Stimulated activated CD4-positive, alpha-beta T cell treated with anti-CD3 and anti-CD28 coated beads, Interleukin-15, amount 100 ng/mL, for 48 hours (primary cell): Measurements from ENCODE around the gene ADAMTS10.
A peak's percentile ranks its signal among the peaks of the same experiment; 100 is the strongest.
"Not testable (repeated sequence)": the region's sequence is repeated elsewhere in the genome, so short reads cannot be mapped to it uniquely, and the experiment has no call there.

Experiments used
- DNase-seq, 2 donors: peaks; one replicate each; pipeline ENCODE4 v3.0.0-alpha.2; 2020; ENCODE audit warnings: low read depth in 2 of 2

The ADAMTS10 gene

DNA sequence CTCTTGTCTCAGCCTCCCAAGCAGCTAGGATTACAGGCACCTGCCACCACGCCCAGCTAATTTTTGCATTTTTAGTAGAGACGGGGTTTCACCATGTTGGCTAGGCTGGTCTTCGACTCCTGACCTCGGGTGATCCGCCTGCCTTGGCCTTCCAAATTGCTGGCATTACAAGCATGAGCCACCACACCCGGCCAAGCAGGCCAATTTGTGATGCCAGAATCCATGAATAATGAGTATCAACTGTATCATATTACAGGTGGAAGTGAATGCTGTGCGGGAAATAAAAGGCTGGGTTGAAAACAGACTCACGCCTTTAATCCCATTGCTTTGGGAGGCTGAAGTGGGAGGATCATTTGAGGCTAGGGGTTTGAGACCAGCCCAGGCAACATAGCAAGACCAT lies 16.3 kb upstream of the ADAMTS10 start:
- no peak for DNase-seq

DNA sequence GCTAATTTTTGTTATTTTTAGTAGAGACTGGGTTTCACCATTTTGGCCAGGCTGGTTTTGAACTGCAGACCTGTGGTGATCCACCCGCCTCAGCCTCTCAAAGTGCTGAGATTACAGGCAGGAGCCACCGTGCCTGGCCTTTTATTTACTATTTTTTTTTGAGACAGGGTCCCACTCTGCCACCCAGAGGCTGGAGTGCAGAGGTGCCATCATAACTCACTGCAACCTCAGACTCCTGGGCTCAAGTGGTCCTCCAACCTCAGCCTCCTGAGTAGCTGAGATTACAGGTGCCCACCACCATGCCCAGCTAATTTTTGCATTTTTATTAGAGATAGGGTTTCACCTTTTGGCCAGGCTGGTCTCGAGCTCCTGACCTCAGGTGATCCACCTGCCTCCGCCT lies 12.4 kb upstream of the ADAMTS10 start:
- not testable (repeated sequence) for DNase-seq

DNA sequence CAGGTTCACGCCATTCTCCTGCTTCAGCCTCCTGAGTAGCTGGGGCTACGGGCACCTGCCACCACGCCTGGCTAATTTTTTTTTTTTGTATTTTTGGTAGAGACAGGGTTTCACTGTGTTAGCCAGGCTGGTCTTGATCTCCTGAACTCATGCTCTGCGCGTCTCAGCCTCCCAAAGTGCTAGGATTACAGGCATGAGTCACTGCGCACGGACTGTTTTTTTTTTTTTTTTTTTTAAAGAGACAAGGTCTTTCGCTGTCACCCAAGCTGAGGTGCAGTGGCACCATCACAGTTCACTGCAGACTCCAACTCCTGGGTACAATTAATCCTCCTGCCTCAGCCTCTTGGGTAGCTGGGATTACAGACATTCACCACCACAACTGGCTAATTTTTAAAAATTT lies 8.2 kb upstream of the ADAMTS10 start:
- no peak for DNase-seq

DNA sequence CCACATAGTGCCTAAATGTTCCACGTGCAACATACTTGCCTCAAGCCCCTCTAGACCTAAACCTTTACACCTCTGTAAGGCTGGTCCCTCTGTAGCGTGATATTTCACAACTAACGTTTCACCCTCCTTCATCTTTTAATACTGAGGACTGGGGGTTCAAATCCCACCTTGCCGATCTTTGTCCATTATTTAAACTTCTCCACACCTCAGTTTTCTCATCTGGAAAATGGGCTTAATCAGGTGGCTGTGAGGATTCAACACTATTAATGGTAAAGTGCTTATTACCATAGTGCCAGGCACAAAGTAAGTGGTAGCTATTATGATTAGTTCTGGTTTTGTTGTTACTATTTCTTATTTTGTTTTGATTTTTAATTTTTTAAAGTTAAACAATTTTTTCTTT lies 7.5 kb upstream of the ADAMTS10 start:
- DNase-seq = no peak

DNA sequence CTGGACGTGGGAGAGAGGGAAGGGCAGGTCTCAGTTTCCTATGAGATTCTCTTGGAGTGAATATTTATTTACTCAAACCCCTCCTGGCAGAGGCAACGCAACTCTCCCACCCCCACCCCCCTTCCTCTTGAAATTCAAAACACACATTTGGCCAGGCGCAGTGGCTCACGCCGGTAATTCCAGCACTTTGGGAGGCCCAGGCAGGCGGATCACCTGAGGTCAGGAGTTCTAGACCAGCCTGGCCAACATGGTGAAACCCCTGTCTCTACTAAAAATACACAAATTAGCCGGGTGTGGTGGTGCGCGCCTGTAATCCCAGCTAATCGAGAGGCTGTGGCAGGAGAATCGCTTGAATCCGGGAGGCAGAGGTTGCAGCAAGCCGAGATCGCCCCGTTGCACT lies 6.8 kb upstream of the ADAMTS10 start:
- DNase-seq = not testable (repeated sequence)

DNA sequence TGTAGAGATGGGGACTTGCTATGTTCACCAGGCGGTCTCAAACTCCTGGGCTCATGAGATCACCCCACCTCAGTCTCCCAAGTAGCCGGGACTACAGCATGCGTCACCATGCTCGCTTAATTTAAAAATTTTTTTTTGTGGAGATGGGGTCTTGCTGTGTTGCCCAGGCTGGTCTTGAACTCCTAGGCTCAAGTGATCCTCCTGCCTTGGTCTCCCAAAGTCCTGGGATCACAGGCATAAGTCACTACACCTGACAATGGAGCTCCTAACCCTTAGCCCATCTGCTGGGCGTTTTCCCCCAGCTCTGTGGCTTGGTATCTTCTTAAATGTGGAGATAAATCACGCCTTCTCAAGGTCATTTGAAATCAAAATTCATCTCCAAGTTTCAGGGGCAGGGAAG lies 6.3 kb upstream of the ADAMTS10 start:
- no peak for DNase-seq

DNA sequence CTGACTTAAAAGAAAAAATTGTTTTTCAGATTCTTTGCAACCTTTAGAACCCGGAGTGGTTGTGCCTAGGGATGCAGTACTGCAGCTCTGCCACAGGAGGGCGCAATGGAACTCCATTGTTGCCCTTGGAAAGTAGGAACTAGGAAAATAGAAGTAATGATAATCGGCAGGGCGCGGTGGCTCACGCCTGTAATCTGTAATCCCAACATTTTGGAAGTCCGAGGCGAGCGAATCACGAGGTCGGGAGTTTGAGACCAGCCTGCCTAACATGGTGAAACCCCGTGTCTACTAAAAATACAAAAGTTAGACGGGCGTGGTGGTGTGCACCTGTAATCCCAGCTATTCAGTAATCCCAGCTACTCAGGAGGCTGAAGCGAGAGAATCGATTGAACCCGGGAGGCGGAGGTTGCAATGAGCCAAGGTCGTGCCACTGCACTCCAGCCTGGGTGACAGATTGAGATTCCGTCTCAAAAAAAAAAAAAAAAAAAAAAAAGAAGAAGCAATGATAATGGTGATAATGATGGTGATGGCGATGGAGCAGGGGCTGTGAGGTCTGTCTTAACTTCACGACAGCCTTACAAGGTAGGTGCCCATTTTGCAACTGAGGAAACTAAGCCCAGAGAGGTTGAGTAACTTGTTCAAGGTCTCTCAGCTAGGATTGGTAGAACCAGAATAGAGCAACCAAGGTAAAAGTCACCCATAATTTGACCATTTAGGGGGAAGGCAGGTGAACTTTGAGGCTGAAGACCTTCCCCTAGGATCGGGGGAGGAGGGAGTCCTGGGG lies 5.5 kb upstream of the ADAMTS10 start:
- DNase-seq = peak; percentile 37 to 53

DNA sequence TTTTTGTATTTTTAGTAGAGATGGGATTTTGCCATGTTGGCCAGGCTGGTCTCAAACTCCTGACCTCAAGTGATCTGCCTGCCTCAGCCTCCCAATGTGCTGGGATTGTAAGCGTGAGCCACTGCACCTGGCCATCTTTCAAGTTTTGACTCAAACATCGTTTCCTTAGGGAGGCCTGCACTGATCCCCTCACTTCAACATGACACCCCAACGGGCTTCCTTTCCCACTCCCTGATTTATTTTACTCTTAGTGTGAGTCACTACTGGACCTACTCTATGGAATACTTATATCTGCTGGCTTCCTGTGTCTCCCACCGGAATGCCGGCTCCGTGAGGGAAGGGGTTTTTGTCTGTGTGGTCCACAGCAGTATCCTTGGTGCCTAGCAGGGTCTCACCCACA lies 4.5 kb upstream of the ADAMTS10 start:
- DNase-seq = no peak

DNA sequence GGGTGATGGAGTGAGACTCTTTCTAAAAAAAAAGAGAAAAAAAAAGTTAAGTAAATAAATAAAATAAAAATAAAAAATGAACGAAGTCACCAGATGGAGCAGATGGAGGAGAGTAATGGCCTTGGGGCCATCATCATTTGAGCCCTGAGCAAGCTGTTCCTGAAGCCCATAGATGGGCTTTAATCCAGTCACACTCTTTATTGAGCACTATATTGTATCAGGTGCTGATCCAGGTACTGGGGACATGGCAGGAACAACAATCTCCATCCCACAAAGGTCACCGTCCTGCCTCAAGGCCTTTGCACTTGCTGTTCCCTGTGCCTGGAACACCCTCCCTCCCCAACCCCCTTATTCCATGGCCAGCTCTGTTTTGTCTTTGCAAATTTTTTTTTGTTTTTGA lies 3.9 kb upstream of the ADAMTS10 start:
- no peak for DNase-seq

DNA sequence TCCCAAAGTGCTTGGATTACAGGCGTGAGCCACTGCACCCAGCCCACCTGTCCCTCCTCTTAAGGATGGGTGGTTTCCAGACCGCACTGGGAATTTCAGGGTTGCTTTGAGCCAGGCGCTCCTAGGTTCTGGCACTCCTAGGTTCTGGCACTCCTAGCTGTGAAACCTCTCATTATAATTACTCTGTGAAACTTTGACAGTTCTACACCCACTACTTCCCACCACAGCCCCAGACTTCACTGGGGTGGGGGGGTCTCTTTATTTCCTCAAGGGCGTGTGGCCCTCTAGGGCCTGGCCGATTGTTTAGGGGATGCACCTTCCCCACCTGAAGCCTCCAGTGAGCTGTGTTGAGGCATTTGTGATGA lies 2.3 kb upstream of the ADAMTS10 start:
- DNase-seq = no peak

DNA sequence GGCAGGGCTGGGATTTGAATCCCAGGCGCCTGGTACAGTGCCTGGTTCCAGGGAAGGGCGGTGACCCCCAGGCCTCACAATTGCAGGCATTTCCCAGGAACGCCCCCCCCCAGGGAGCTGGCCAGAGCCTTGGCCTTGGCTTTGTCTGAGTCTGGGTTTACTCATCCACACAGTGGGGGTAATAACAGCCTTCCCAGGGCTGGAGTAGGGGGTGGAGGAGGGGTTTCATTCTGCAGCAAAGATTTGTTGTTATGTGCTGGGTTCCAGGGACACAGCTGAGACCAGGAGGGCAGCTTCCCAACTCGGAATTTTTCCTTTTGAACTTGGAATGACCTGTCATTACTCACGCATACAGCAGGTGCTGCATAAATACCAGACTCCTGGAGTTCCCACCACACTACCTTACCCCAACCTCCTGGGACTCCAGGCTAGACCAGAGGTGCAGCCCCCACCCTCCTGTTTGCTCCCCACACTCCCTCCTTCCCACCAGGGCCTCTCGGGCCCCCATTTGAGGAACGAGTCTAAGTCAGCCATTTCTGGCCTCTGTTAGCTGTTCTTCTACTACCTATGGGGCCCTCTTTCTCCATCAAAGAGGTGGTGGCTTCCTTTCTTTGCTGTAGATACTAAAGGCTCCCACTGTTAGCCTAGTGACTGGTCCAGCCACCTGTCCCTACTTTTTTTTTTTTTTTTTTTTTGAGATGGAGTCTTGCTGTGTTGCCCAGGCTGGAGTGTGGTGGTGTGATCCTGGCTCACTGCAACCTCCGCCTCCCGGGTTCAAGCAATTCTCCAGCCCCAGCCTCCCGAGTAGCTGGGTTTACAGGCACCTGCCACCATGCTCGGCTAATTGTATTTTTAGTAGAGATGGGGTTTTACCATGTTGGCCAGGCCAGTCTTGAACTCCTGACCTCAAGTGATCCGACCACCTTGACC lies 1.6 kb upstream of the ADAMTS10 start:
- no peak for DNase-seq

DNA sequence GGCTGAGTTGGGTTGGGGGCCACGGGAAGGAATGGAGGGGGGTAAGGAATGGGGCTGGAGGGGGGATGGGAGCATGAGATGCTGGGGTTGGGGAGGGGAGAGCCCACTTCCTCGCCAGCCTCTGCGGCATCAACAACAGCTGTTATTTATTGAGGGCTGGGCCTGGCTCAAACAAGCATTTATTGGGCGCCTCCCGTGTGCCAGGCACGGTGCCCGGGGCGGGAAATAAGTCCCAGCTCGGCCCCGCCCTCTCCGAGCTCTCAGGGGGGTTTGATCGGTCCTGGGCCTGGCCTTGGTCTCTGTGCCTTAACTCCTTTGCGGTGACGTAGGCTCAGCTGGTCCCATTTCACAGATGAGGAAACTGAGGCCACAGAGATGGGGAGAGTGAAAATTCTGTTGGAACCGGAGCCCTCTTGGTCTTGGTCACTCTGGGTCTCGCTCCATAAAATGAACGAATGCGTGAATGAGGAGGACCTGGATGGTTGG lies 919 bp upstream of the ADAMTS10 start:
- no peak for DNase-seq

DNA sequence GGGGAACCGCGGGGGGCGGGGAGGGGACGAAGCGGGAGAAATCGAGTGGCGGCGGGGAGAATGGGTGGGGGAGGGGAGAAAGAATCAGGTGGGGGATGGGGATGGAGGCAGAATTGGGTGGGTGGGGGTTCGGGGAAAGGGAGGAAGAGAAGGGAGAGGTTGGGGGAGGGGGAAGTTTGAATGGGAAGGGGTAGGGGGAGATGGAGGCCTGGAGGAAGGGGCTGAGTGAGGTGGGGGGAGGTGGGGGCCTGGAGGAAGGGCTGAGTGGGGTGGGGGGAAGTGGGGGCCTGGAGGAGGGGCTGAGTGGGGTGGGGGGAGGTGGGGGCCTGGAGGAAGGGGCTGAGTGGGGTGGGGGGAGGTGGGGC lies 403 bp upstream of the ADAMTS10 start:
- DNase-seq = no peak

DNA sequence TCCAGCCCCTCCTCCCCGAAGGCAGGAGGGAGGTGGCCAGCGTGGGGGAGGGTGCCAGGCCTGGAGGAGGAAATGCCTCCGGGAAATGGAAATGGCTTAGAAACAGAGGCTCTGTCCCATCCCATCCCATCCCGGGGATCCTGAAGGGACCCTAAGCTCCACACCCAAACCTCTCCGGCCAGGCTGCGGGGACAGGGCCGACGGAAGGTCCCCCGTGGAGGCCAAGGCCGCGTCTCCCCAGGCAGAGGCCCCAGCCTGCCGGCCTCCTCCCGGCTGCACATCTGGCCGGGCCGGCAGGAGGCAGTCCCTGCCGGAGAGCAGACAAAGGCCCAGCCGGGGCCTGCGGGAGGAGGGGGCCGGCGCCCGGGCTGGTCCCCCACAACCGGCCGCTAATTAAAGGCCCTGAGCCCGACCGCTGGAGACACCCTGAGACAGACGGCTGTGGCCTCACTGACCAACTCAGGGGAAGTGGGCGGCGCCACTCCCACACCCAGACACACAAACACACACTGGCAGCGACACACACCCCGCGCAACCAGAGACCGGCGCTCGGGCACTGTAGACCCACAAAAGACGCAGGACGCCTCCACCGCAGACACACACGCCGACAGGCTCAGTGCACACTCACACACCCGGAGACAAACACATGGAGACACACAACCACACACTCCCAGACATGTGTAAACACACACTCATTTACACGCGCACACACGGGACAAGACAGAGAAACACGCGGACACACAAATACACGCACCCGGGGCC lies 1.1 kb downstream of the ADAMTS10 start:
- peak in 1 of 2 donors; percentile 8 for DNase-seq

DNA sequence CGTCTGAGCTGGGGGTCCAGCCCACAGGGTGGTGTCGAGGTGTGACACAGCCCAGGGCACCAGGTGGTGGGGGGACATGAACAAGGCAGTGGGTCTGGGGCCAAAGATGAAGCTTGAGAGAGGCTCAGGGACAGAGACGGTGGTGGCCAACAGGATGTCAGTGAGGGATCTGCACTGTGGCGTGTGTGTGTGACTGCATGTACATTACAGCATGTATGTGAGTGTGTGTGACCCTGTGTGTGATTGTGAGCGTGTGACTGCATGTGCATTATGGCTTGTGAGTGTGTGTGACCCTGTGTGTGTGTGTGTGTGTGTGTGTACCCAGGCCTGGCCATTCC lies 1.6 kb downstream of the ADAMTS10 start:
- no peak for DNase-seq

DNA sequence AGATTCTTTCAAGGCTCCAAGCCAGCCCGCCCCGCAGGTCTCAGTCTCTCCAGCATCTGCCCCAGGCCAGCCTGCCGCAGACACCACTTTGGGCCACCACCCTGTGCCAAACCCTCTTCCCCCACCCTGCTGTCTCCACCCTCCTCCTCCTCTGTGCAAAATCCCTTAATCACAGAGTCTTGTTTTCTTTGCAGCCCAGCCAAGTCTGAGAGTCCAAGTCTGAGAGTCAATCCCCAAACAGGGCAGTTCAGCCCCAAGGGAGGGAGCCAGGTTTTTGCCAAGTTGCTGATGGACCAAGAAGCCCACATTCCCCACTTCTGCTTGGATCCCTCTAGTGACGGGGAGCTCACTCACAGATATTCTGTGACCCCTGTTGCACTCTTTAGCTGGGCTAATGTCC lies 3.1 kb downstream of the ADAMTS10 start:
- DNase-seq = no peak

DNA sequence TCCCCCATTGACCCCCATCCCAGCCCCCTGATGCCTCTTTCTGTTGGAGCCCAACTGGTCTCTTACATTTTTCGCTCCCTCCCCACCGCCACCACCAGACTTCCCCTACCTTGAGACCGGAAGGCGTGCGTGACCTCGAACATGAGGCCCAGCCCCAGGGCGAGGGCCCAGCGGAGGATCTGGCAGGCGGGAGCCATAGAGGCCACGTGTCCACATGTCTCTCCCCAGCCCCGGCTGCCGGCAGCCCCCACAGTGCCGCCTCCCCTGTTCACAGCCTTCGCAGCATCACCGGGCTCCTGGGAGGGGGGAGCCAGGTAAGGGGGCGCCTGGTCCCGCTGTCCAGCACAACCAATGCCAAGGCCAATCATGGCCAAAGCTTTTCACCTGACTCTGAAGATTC lies 5.0 kb downstream of the ADAMTS10 start:
- DNase-seq = no peak

DNA sequence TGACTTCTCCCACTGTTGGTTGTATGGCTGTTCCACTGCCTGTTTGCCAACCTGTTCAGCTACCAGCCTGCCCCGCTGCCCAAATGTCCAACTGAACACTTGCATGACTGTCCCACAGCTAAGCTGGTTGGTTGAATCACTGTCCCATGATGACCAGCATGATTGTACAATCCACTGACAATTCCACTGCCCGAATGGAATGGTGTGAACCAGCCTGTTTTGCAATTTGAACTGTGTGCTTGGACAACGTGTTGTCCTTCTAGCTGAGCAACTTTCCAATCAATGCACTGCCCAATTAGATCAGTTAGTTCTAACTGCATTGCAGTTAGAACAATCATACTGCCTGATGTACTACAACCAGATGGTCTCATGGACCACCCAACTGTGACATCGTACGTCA lies 8.7 kb downstream of the ADAMTS10 start:
- DNase-seq = no peak

DNA sequence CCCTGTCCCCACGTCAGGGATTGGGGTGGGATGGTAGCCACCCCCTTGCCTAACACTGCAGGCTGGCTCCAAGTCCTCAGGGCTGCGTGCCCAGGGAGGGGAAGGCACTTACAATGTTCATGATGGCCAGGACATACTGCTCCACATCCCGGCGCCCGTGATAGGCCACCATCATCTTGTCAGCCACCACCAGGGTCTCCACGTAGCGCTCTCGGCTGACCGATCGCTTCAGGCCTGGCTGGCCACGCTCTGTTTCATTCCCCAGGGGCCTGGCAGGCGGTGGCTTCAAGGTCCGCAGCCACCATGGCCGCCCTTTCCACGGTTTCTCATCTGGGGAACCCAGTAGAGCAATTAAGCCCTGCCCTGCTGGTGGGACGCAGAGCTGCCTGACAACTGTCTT lies 9.7 kb downstream of the ADAMTS10 start:
- no peak for DNase-seq

DNA sequence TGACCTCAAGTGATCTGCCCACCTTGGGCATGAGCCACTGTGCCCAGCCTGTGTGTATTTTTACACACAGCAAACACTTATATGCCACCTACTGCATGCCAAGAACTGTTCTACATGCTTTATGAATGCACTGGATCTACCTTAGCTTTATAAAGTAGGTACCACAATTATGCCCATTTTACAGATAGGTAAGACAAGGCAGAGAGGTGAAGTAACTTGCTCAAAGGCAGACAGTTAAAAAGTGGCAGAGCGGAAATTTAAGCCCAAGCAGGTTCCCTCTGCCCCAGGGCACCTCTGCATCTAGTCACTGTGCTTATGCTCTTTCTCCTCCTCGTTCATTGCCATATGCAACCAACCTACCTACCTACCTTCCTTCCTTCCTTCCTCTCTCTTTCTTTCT lies 10.5 kb downstream of the ADAMTS10 start:
- no peak for DNase-seq

DNA sequence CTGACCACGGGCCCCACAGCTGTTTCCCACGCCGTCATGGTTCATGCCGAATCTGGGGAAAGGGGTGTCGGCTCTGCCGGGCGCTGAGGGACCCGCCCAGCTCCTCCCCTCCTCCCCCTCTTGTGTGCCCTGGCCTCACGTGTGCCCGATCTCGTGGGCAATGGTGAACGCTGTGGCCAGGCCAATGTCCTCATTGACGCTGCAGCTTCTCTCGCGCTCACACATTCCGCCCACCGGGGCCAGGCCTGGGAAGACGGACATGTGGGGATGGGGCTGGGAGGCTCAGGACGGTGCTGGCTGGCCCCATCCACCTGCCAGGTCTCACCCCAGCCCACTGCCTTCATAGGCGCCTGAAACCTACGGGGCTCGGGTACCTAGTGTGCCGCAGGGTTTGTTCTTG lies 14.3 kb downstream of the ADAMTS10 start:
- DNase-seq = no peak

DNA sequence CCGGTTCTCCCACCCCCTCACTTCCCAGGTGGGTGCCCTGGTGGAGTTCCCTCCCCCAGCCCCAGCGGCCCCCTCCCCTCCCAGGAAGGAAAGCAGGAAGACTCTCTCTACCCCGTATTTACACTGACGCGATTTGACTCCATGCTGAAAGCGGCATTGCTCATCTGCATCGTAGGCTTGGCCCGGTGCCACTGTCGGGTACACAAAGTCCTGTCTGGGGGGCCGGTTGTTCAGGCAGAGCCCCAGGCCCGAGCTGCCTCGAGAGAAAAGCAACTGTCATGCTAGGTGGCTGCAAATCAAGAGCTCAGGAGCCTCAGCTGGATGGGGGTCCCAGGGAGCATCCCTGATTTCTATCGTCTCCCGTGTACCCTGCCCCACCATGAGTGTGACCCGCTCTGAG lies 14.9 kb downstream of the ADAMTS10 start:
- DNase-seq = no peak
